OCI-LY7 (cell line): ENCODE data around the gene MKNK1.
A peak's percentile ranks its signal among the peaks of the same experiment; 100 is the strongest.

ENCODE experiments used
- EZH2phosphoT487 ChIP-seq: fragments of 200-600 bp; sonication (generic); IDR thresholded peaks from 2 replicates; pipeline ENCODE4 v1.6.1; 2018; ENCODE audit warnings: low read depth, borderline replicate concordance, mild to moderate bottlenecking, mixed run types, antibody characterized with exemption, low read length, moderate library complexity, mixed read lengths
- TF ChIP-seq, protein P1 (sequence below): fragments of 200-600 bp; sonication (generic); conservative IDR thresholded peaks from 2 replicates; pipeline ENCODE4 v1.5.1; 2014; ENCODE audit warnings: mild to moderate bottlenecking, antibody characterized with exemption, low read length, moderate library complexity, mixed read lengths

DNA sequence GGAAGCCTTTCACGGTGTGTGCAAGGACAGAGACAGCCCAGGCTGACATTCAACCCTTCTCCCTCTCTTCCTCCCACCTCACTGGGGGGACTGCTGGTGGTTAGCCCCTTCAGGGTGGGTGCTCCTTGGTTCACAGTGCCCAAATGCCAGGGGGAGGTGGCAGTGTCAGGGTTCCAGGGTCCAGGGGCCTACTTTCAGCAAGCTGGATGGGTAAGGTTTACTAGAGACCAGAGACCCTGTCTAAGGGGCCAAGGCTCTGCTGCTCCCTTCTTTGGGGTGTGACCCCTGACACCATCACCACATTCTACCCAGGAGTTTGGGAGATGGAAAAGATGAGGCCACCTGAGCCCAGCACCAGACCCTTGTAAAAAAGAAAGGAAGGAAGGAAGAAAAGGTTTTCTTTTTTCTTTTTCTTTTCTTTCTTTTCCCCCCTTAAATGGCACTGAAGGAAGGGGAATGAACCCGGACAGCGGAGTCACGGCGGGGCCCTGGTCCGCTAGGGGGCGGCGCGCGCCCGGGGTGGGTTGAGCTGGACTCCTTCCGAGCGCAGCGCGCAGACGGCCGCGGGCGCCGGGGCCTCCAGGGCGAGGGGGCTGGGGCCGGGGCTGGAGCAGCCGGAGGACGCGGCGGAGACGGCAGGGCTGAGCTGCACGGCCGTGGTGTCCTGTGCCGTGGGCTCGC lies 71.4 kb downstream of the MKNK1 start:
- TF ChIP-seq, protein P1, sequence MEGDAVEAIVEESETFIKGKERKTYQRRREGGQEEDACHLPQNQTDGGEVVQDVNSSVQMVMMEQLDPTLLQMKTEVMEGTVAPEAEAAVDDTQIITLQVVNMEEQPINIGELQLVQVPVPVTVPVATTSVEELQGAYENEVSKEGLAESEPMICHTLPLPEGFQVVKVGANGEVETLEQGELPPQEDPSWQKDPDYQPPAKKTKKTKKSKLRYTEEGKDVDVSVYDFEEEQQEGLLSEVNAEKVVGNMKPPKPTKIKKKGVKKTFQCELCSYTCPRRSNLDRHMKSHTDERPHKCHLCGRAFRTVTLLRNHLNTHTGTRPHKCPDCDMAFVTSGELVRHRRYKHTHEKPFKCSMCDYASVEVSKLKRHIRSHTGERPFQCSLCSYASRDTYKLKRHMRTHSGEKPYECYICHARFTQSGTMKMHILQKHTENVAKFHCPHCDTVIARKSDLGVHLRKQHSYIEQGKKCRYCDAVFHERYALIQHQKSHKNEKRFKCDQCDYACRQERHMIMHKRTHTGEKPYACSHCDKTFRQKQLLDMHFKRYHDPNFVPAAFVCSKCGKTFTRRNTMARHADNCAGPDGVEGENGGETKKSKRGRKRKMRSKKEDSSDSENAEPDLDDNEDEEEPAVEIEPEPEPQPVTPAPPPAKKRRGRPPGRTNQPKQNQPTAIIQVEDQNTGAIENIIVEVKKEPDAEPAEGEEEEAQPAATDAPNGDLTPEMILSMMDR, result peak; percentile 69
- no peak for TF ChIP-seq EZH2phosphoT487
